Endothelial cell of umbilical vein (primary cell): ENCODE measurements around the gene MTCL1. TPM values are rescaled to one million over a fixed set of nuclear protein-coding genes. Genes with fewer than 3 reads are reported as not detected.

Experiments used
- BruUV-seq: library from RNA; stranded (reverse); fragments of 400-500 nt; replicated peaks from 2 replicates; lab custom pipeline; 2021; lab: Mats Ljungman, UMichigan
- CTCF ChIA-PET: fragments of 300-600, 350-600 bp; sonication (Branson Sonifier 250); formaldehyde crosslinking; loops from one replicate; lab custom pipeline; 2021; ENCODE audit warnings: antibody characterized with exemption, inconsistent platforms; lab: Charles Lee
- POLR2A ChIA-PET: fragments of 300-600, 350-600 bp; sonication (Branson Sonifier 250); formaldehyde crosslinking; loops from one replicate; lab custom pipeline; 2021; ENCODE audit warnings: antibody characterized with exemption, inconsistent platforms; lab: Charles Lee
- DNase-seq: peaks from one replicate; pipeline ENCODE4 v3.0.0-alpha.2; 2011; ENCODE audit warnings: low read depth, low spot score
- FAIRE-seq: peaks from 2 replicates; lab custom pipeline; 2011; peaks lifted over from hg19 to GRCh38; lab: Jason Lieb, UNC
- H2AFZ ChIP-seq: 2 replicates; pipeline ENCODE4 v1.6.0; 2012; ENCODE audit warnings: low read depth, low read length, control low read depth, inconsistent platforms
- H3K27ac ChIP-seq: 2 replicates; pipeline ENCODE4 v1.5.1; 2011; ENCODE audit warnings: low read depth, mild to moderate bottlenecking, control low read depth, low read length, moderate library complexity; ENCODE audit not compliant: insufficient read depth
- H3K27me3 ChIP-seq, 2 experiments: 2 replicates each; pipeline versions ENCODE4 v1.6.0 to v1.6.1; 2011; ENCODE audit warnings: low read length in 2 of 2, mixed read lengths in 1 of 2; ENCODE audit not compliant: control insufficient read depth in 2 of 2, insufficient read depth in 2 of 2
- H3K36me3 ChIP-seq, 2 experiments: 2 replicates in 1 of 2; 3 replicates in 1 of 2; pipeline ENCODE4 v1.5.1; 2011; ENCODE audit warnings: low read length in 2 of 2, mild to moderate bottlenecking in 1 of 2, moderate library complexity in 1 of 2; ENCODE audit not compliant: control insufficient read depth in 2 of 2, insufficient read depth in 2 of 2; ENCODE audit errors: extremely low read depth in 1 of 2
- H3K4me1 ChIP-seq: 3 replicates; pipeline ENCODE4 v1.5.1; 2011; ENCODE audit warnings: mild to moderate bottlenecking, low read length; ENCODE audit not compliant: control insufficient read depth, insufficient read depth; ENCODE audit errors: extremely low read depth
- H3K4me2 ChIP-seq: 2 replicates; pipeline ENCODE4 v1.6.1; 2011; ENCODE audit warnings: low read length, control low read depth, mixed read lengths; ENCODE audit not compliant: insufficient read depth
- H3K4me3 ChIP-seq, 3 experiments: fragments of 200-600 bp in 1 of 3; sonication (generic), shearing (Covaris generic) in 1 of 3; replicated peaks in 1 of 3; 2 replicates each; pipeline ENCODE4 v1.5.1; 2011 to 2016; ENCODE audit warnings: control low read depth in 3 of 3, low read length in 3 of 3, mild to moderate bottlenecking in 2 of 3, inconsistent platforms in 1 of 3, low read depth in 1 of 3, moderate library complexity in 1 of 3; ENCODE audit not compliant: insufficient read depth in 1 of 3
- H3K79me2 ChIP-seq: 2 replicates; pipeline ENCODE4 v1.6.0; 2012; ENCODE audit warnings: low read length, inconsistent platforms; ENCODE audit not compliant: control insufficient read depth, insufficient read depth
- H3K9ac ChIP-seq: replicated peaks from 2 replicates; pipeline ENCODE3; 2011; ENCODE audit warnings: low read length, control low read depth; ENCODE audit not compliant: insufficient read depth; ENCODE audit errors: extremely low read depth
- H3K9me1 ChIP-seq: replicated peaks from 3 replicates; pipeline ENCODE4 v1.6.0; 2011; ENCODE audit warnings: mild to moderate bottlenecking, low read length; ENCODE audit not compliant: control insufficient read depth, insufficient read depth; ENCODE audit errors: extremely low read depth
- H3K9me3 ChIP-seq: replicated peaks from 2 replicates; pipeline ENCODE4 v1.5.1; 2012; ENCODE audit warnings: low read length, inconsistent platforms; ENCODE audit not compliant: control insufficient read depth, insufficient read depth
- H4K20me1 ChIP-seq: replicated peaks from 2 replicates; pipeline ENCODE3; 2011; ENCODE audit warnings: mild to moderate bottlenecking, low read length; ENCODE audit not compliant: control insufficient read depth, insufficient read depth; ENCODE audit errors: extremely low read depth
- EZH2 ChIP-seq: IDR thresholded peaks from 2 replicates; pipeline ENCODE4 v1.6.1; 2012; ENCODE audit warnings: borderline replicate concordance, low read depth, mild to moderate bottlenecking, moderate library complexity, low read length, inconsistent platforms; ENCODE audit not compliant: severe bottlenecking
- GATA2 ChIP-seq: IDR thresholded peaks from 2 replicates; pipeline ENCODE4 v1.7.0; 2011; ENCODE audit warnings: low read depth, mild to moderate bottlenecking, moderate library complexity, mixed read lengths, low read length; ENCODE audit not compliant: insufficient read length, insufficient read depth
- JUN ChIP-seq: IDR thresholded peaks from 2 replicates; pipeline ENCODE4 v1.6.1; 2011; ENCODE audit warnings: borderline replicate concordance, low read depth; ENCODE audit not compliant: insufficient read length, insufficient read depth
- MYC ChIP-seq: IDR thresholded peaks from one replicate; pipeline ENCODE4 v1.6.1; 2011; ENCODE audit warnings: mild to moderate bottlenecking, low read depth, low read length
- POLR2A ChIP-seq: IDR thresholded peaks from 2 replicates; pipeline ENCODE4 v1.6.1; 2012; ENCODE audit warnings: low read depth, mild to moderate bottlenecking, control low read depth, low read length
- POLR2AphosphoS5 ChIP-seq: IDR thresholded peaks from 2 replicates; pipeline ENCODE4 v1.6.1; 2012; ENCODE audit warnings: low read depth, mild to moderate bottlenecking, control low read depth, low read length, moderate library complexity; ENCODE audit not compliant: insufficient read depth
- dilution Hi-C: fragments of 300-500 bp; cut with MboI; formaldehyde crosslinking; loops from one replicate; pipeline ENCODE4 v1.15.0; 2019; ENCODE audit warnings: low sequenced_read_pairs; ENCODE audit not compliant: extremely low pct_ligation_motif_present
- intact Hi-C: fragments of 100-400 bp; cut with micrococcal nuclease; formaldehyde crosslinking; loops from one replicate; pipeline ENCODE4 v1.10.0; 2022
- polyA plus RNA-seq, 4 experiments: library from polyadenylated mRNA; depleted of rRNA in 3 of 4; stranded (reverse) in 3 of 4; unstranded in 1 of 4; fragments of >200 nt; gene quantifications; 2 replicates each; pipeline versions ENCODE4 v1.2.1 to v1.2.3, GENCODE V29; 2011 to 2012; ENCODE audit warnings: missing spikeins in 1 of 4
- total RNA-seq: library from RNA; stranded (reverse); gene quantifications from 2 replicates; pipeline ENCODE4 v1.2.3, GENCODE V29; 2021
- TF ChIP-seq, protein P1 (sequence below): IDR thresholded peaks from 2 replicates; pipeline ENCODE4 v1.6.1; 2011; ENCODE audit not compliant: insufficient read depth, insufficient read length
- TF ChIP-seq, protein P2 (sequence below), 2 donors: IDR thresholded peaks; 1 replicate in 1 of 2; 2 replicates in 1 of 2; pipeline ENCODE4 v1.5.1; 2011; ENCODE audit warnings: low read length in 2 of 2, mild to moderate bottlenecking in 2 of 2, moderate library complexity in 2 of 2, control low read depth in 1 of 2, inconsistent platforms in 1 of 2, low read depth in 1 of 2; ENCODE audit not compliant: insufficient read depth in 1 of 2; ENCODE audit errors: extremely low read depth in 1 of 2

Gene MTCL1
- total and polyA plus RNA-seq, 2 donors (not counting 3 experiments of a cell fraction or from before 2014, with no cell fraction given): 11.9 to 75.7 TPM

DNA sequence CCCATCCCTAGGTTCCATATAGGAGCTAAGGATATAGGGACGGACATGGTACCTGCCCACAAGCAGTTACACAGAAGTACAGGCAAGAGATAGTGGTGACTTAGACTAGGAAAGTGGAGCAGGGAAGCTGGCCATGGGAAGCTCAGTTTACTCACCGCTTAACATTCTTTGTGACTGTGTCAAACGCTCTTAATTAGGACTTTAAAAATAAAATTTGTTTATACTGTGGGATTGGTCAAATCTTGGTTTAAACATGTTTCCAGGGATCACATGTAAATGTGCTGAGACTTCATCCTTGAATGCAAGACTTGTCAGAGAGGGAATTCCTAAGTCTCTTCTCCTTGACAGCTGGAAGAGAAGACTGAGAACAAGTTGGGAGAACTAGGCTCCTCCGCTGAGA lies 107.3 kb downstream of the MTCL1 start:
- Histone ChIP-seq H3K4me3 (no peak overlapping the region), H3K4me1 (peaks cover 12% of the 10 kb centered on the region), H3K4me2 (no peak overlapping the region), H3K27me3 (no peaks in the 10 kb centered on the region), H3K9me3 (no peaks in the 10 kb centered on the region), H4K20me1 (no peaks in the 10 kb centered on the region), H2AFZ (no peak overlapping the region), H3K79me2 (no peaks in the 10 kb centered on the region), H3K9ac (no peak overlapping the region), H3K9me1 (no peaks in the 10 kb centered on the region), H3K36me3 (peaks cover 0 to 5% of the 10 kb centered on the region in 2 experiments), H3K27ac (no peak overlapping the region)
- ChIA-PET POLR2A (no interaction called here), CTCF (no interaction called here)
- no TSS peak for BruUV-seq
- intact Hi-C loops: no loop called here
- no peak for TF ChIP-seq GATA2
- TF ChIP-seq POLR2AphosphoS5: no peak
- no peak for TF ChIP-seq EZH2
- TF ChIP-seq MYC: no peak
- TF ChIP-seq, protein P1, sequence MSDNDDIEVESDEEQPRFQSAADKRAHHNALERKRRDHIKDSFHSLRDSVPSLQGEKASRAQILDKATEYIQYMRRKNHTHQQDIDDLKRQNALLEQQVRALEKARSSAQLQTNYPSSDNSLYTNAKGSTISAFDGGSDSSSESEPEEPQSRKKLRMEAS: no peak
- no peak for TF ChIP-seq POLR2A
- no peak for TF ChIP-seq JUN
- dilution Hi-C loops: no loop called here
- no peak for FAIRE-seq
- no peak for DNase-seq

DNA sequence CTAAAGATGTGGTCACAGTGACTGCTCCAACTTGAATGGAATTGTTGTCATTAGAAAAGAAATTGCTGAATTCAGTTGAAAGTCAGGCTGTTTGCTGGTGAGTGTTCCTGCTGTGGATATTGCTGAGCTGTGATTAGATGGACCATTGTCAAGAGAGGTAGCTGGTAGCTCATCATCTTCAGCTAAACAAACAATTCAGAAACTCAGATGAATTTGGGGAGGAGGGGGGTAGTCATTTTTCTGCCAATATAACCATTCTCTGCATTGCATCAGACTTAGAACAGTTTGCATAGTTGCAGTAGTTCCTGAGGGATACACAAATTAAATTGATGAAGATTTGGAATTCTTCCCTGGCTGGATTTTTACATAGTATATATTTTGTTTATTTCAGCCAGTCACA lies 108.3 kb downstream of the MTCL1 start:
- no peak overlapping the region for H3K4me2 ChIP-seq
- no peaks in the 10 kb centered on the region for H4K20me1 ChIP-seq
- CTCF ChIA-PET: interaction anchor here (1.0 to 1.6 kb wide), 9 partner anchors 13 to 174 kb away, joined by 3 to 12 read pairs (median 3); no protein-coding TSS in a partner anchor
- H3K4me3 ChIP-seq: no peak overlapping the region
- no peak overlapping the region for H2AFZ ChIP-seq
- H3K27me3 ChIP-seq: no peaks in the 10 kb centered on the region
- H3K36me3 ChIP-seq: peaks cover 0 to 5% of the 10 kb centered on the region in 2 experiments
- peaks cover 12% of the 10 kb centered on the region for H3K4me1 ChIP-seq
- dilution Hi-C loops: no loop called here
- no peak overlapping the region for H3K9ac ChIP-seq
- TF ChIP-seq JUN: no peak
- TF ChIP-seq, protein P2, sequence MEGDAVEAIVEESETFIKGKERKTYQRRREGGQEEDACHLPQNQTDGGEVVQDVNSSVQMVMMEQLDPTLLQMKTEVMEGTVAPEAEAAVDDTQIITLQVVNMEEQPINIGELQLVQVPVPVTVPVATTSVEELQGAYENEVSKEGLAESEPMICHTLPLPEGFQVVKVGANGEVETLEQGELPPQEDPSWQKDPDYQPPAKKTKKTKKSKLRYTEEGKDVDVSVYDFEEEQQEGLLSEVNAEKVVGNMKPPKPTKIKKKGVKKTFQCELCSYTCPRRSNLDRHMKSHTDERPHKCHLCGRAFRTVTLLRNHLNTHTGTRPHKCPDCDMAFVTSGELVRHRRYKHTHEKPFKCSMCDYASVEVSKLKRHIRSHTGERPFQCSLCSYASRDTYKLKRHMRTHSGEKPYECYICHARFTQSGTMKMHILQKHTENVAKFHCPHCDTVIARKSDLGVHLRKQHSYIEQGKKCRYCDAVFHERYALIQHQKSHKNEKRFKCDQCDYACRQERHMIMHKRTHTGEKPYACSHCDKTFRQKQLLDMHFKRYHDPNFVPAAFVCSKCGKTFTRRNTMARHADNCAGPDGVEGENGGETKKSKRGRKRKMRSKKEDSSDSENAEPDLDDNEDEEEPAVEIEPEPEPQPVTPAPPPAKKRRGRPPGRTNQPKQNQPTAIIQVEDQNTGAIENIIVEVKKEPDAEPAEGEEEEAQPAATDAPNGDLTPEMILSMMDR (IDR thresholded peaks at IDR 0.05; ENCODE audit: extremely low read depth in 1 of 2, insufficient read depth in 1 of 2, low read depth in 1 of 2, low read length in 2 of 2): no peak
- no peaks in the 10 kb centered on the region for H3K79me2 ChIP-seq
- H3K27ac ChIP-seq: no peak overlapping the region
- intact Hi-C loops: no loop called here
- POLR2A ChIA-PET: no interaction called here
- H3K9me1 ChIP-seq: no peaks in the 10 kb centered on the region
- BruUV-seq: no TSS peak
- no peaks in the 10 kb centered on the region for H3K9me3 ChIP-seq
- no peak for FAIRE-seq
- DNase-seq: no peak
